Activated T-helper 9 cell treated with anti-CD3 and anti-CD28 coated beads, Interleukin-2, amount 50 U/mL, for 16 hours (primary cell): Measurements from ENCODE around the gene CREBBP.
A peak's percentile ranks its signal among the peaks of the same experiment; 100 is the strongest.

ENCODE experiments used
- DNase-seq: peaks from one replicate; pipeline ENCODE4 v3.0.0-alpha.2; 2020; ENCODE audit warnings: low read depth

CREBBP gene

GRCh38 chr16:3879887-3880564, 487 bp downstream of the CREBBP start:
- DNase-seq: peak; percentile 66

- DNase-seq: peak; percentile 9
Observed at GRCh38 chr16:3879258-3879886, 1.1 kb downstream of the CREBBP start.

- DNase-seq: no peak
Observed at GRCh38 chr16:3878610-3879009, 1.9 kb downstream of the CREBBP start.

GRCh38 chr16:3876695-3877094, 3.8 kb downstream of the CREBBP start:
- no peak for DNase-seq

- DNase-seq: no peak
Observed at GRCh38 chr16:3876160-3876559, 4.4 kb downstream of the CREBBP start.

- no peak for DNase-seq
Observed at GRCh38 chr16:3874794-3875692, 5.5 kb downstream of the CREBBP start.

GRCh38 chr16:3874242-3874641, 6.3 kb downstream of the CREBBP start:
- no peak for DNase-seq

GRCh38 chr16:3873482-3874173, 6.9 kb downstream of the CREBBP start:
- DNase-seq: no peak

GRCh38 chr16:3872216-3872895, 8.2 kb downstream of the CREBBP start:
- no peak for DNase-seq

GRCh38 chr16:3868967-3869366, 11.5 kb downstream of the CREBBP start:
- no peak for DNase-seq

GRCh38 chr16:3868556-3868955, 12.0 kb downstream of the CREBBP start:
- DNase-seq: no peak

- DNase-seq: no peak
Observed at GRCh38 chr16:3866703-3867431, 13.6 kb downstream of the CREBBP start.

GRCh38 chr16:3865241-3865640, 15.3 kb downstream of the CREBBP start:
- DNase-seq: no peak

GRCh38 chr16:3864562-3864961, 16.0 kb downstream of the CREBBP start:
- no peak for DNase-seq

- no peak for DNase-seq
Observed at GRCh38 chr16:3863587-3863986, 16.9 kb downstream of the CREBBP start.

GRCh38 chr16:3861808-3862451, 18.6 kb downstream of the CREBBP start:
- DNase-seq: no peak

- DNase-seq: no peak
Observed at GRCh38 chr16:3859889-3860288, 20.6 kb downstream of the CREBBP start.

- no peak for DNase-seq
Observed at GRCh38 chr16:3858801-3859200, 21.7 kb downstream of the CREBBP start.

- DNase-seq: no peak
Observed at GRCh38 chr16:3857189-3858043, 23.1 kb downstream of the CREBBP start.
